Measurements from ENCODE around the gene RDX. TPM values are rescaled to one million over a fixed set of nuclear protein-coding genes. Genes with fewer than 3 reads are reported as not detected.

Gene RDX
- total and polyA plus RNA-seq, 9 of the 15 experiments (the other 6 are each of a cell fraction or from before 2014, with no cell fraction given), result 35.6 to 62.1 (median 54.3) TPM

- Histone ChIP-seq H2AFZ (ENCODE audit: low read depth, low read length) (no peak overlapping the region), H3K9ac (ENCODE audit: insufficient read depth in 1 of 2, low read depth in 2 of 2, low read length in 2 of 2) (no peak overlapping the region), H3K4me3 (no peak overlapping the region), H3K4me1 (replicated peaks in 1 of 2; ENCODE audit: control insufficient read depth in 2 of 2, insufficient read depth in 2 of 2, low read length in 2 of 2) (no peaks in the 10 kb centered on the region), H3K9me1 (ENCODE audit: control insufficient read depth, insufficient read depth, low read length) (no peaks in the 10 kb centered on the region), H3K36me3 (ENCODE audit: control insufficient read depth, insufficient read depth, low read length) (no peaks in the 10 kb centered on the region), H3K27ac (ENCODE audit: extremely low read depth, low read depth, low read length) (no peak overlapping the region), H3K4me2 (ENCODE audit: insufficient read depth, low read length) (no peak overlapping the region), H4K20me1 (replicated peaks; ENCODE audit: control insufficient read depth, insufficient read depth, low read length) (no peaks in the 10 kb centered on the region), H3K9me3 (replicated peaks; ENCODE audit: control insufficient read depth, insufficient read depth, low read depth, low read length) (no peaks in the 10 kb centered on the region), H3K79me2 (ENCODE audit: control insufficient read depth, insufficient read depth, low read length) (no peaks in the 10 kb centered on the region), H3K27me3 (ENCODE audit: control insufficient read depth in 2 of 2, insufficient read depth in 2 of 2, low read length in 2 of 2) (no peaks in the 10 kb centered on the region)
- DNase-seq (ENCODE audit: extremely low read depth in 1 of 4, low spot score in 3 of 4), result no peak
- intact Hi-C loops (cut with micrococcal nuclease) (no loop called here), in situ Hi-C loops (cut with MboI) (no loop called here)
- 56% methylated on average over 3 of the region's 3 CpGs for WGBS (ENCODE audit: insufficient coverage, low coverage, missing lambda C conversion rate)
- no peak for FAIRE-seq
- no peak for ATAC-seq
- ChIA-PET POLR2A (no interaction called here), CTCF (ENCODE audit: low intra/inter-chr PET ratio) (no interaction called here)
- TF ChIP-seq ZNF274 (IDR thresholded peaks at IDR 0.05; ENCODE audit: borderline replicate concordance, low read depth, low read length) (no peak), SETDB1 (IDR thresholded peaks at IDR 0.05; ENCODE audit: low read length) (no peak), JUND (IDR thresholded peaks at IDR 0.05; ENCODE audit: borderline replicate concordance, low read depth, low read length) (no peak), JUND (tag; IDR thresholded peaks at IDR 0.05; ENCODE audit: borderline replicate concordance, low read depth, low read length) (no peak), STAT5B (CRISPR knock-in tag; IDR thresholded peaks at IDR 0.05) (no peak), POLR2AphosphoS5 (IDR thresholded peaks at IDR 0.05; ENCODE audit: control insufficient read depth, insufficient read depth, low read depth, low read length) (no peak), SNIP1 (IDR thresholded peaks at IDR 0.05; ENCODE audit: low read depth) (no peak), SPI1 (IDR thresholded peaks at IDR 0.05; ENCODE audit: borderline replicate concordance, low read depth, low read length) (no peak), CREB1 (IDR thresholded peaks at IDR 0.05) (no peak), CREB1 (CRISPR knock-in tag; IDR thresholded peaks at IDR 0.05) (no peak)
- BruUV-seq (replicated peaks), result no TSS peak
Measured at GRCh38 chr11:110327508-110327907, 31.1 kb upstream of the RDX start.

Measured in K562 (cell line).